Measurements from ENCODE around the gene TCF3.

Gene TCF3

DNA sequence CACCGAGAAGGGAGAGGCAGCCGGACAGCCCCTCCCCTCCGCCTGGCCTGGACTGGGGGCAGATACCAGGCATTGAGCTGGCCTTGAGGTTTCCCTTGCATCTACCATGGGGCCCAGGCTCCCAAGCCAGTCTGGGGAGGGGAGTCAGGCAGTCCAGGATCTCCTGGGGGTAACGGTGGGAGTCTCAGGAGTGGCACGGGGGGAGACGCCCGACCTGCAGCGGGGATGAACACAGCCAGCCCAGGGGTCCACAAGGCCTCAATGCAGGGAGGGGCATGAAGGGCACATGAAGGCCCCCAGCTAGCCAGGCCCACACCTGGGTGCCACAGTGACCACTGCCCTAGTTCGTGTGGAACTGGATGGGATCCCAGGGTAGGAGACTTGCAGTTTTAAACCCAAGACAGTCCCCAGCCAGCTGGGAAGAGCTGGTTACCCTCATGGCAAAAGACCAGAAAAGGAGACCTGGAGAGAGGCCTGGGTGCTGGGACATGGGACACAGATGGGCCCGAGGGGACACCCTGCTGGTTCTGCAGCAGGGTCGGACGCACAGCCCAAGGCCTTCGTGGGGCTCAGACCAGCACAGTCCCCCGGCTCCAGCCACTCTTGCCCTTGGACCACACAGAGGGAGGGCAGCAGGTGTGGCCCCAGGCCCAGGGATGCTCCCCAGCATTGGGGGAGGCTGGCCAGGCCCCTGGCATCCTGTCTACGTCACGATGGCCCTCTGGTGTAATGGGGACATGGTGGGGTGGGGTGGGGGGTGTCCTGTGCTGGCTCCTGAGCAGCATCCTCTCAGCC lies 42.5 kb downstream of the TCF3 start:
- no peak for DNase-seq (ENCODE audit: low read depth)

GRCh38 chr19:1609103-1609396 lies 43.4 kb downstream of the TCF3 start:
- DNase-seq (ENCODE audit: low read depth), result no peak

- DNase-seq (ENCODE audit: low read depth), result no peak
Measured at GRCh38 chr19:1608359-1609102, 43.9 kb downstream of the TCF3 start.

GRCh38 chr19:1606138-1606651 lies 46.2 kb downstream of the TCF3 start:
- no peak for DNase-seq (ENCODE audit: low read depth)

- DNase-seq (ENCODE audit: low read depth), result peak; percentile 88
Measured at GRCh38 chr19:1605236-1606137, 46.9 kb downstream of the TCF3 start, which contains the start of gene UQCR11. UQCR11 (minus strand) TSS chr19:1605462; CDS start chr19:1605409, 53 bp downstream.

DNA sequence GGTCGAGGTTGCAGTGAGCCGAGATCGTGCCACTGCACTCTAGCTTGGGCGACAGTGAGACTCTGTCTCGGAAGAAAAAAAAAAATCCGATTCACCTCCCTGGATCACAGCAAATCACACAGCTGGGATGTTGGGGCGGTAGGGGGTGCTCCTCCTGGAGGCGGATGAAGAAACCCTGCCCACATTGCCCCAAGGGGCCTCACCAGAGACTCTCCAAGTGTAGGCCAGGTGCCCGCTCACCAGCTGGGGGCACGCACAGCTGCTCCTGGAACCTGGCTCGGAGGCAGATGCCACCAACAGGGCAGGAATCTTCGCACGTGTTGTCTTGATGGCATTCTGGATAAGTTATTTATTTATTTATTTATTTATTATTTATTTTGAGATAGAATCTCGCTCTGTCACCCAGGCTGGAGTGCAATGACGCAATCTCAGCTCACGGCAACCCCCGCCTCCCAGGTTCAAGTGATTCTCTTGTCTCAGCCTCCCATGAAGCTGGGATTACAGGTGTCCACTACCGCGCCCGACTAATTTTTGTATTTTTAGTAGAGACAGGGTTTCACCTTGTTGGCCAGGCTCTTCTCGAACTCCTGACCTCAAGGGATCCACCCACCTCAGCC lies 50.2 kb downstream of the TCF3 start:
- DNase-seq (ENCODE audit: low read depth), result no peak

- DNase-seq (ENCODE audit: low read depth), result no peak
Measured at GRCh38 chr19:1601613-1602064, 50.8 kb downstream of the TCF3 start.

DNA sequence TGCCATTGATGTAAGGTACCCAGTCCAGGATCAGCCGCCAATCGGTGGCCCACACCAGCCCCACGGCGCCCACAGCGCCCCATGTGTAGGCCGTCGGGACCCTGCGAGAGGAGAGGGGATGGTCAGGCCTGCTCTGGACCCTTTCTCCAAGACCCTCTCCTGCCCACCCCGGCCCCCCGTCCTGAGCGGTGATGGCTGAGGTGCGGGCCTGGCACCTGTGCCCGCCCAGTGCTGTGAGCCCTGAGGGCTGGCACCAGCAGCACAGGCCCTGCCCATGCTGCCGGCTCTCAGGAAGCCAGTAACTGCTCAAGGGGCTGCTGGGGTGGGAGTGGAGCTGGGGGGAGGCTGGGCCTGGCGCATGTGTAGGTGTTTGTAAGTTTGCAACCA lies 53.0 kb downstream of the TCF3 start:
- DNase-seq (ENCODE audit: low read depth), result no peak

GRCh38 chr19:1598777-1599459 lies 53.5 kb downstream of the TCF3 start:
- no peak for DNase-seq (ENCODE audit: low read depth)

DNA sequence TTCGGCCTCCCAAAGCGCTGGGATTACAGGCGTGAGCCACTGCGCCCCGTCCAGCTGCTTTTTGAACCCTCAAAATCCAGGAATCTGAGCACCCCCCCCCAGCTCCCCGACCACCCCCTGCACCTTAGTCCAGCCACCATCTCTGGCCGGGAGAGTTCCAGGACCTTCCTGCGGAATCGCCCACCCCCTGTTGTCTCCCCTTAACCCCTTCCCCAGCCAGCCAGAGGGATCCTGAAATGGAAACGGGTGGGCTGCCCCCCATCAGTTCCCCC lies 59.0 kb downstream of the TCF3 start:
- no peak for DNase-seq (ENCODE audit: low read depth)

GRCh38 chr19:1592755-1593500 lies 59.5 kb downstream of the TCF3 start, which contains the start of gene MBD3:
MBD3 (minus strand) TSS chr19:1592865; CDS start chr19:1592631, 234 bp downstream.
- DNase-seq (ENCODE audit: low read depth), result peak; percentile 78

DNA sequence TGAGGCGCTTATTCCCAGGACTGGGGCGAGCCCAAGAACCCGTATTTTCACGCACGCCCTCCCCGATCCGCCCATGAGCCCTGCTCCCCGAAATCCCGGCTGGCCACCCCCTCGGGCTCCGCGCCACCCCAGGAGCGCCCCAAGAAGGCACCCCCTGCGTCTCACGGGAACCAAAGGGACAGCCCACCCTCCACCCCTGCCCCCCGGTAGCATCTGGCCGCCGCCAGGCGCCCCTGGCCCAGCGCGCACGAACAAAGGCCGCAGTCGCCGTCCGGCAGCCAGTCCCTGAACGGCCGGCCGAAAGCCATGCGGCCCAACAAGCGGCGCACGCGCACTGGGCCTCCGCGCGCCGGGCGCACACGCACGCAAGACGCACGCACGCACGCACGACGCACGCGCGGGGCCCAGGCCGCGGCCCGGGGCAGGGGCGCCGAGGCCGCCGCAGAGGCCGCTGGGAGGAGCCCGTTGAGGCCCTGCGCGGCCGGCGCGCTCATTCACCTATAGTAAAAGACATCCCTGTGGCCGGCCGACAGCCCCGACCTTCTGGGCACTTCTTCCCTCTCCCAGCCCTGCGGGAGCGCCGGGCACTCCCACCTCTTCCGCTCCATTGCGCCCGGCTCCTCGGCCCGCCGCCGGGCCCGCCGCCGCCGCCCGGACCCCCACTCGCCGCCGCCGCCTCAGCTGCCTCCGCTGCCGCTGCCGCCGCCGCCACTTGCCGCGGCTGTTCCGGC lies 60.2 kb downstream of the TCF3 start:
- DNase-seq (ENCODE audit: low read depth), result peak; percentile 76

DNA sequence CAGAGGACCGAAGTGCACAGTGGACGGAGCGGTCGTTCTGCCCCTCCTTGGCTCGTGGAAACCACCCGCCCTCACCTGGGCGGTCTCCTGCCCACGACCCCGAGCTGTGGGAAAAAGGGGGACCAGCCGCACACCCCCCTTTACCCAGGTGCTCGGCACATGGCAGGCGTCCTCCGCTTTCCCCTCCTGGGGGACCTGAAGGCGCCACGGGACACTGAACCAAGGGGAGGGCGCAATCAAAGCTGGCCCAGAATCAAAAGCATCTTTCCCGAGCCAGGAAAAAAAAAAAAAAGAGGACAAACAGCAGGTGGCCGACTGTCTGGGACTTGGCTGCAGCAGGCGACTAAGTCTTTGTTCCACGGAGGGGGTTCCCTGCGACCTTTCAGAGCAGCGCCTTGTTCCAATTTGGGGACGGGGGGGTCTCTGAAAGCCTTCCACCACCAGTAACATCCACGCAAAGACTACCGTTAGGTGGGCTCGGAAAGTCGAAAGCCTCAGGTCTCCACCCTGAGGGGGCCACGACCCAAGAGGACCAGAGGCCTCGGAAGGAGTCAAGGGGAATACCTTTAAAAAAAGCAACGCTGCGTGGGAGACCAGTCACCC lies 60.9 kb downstream of the TCF3 start:
- DNase-seq (ENCODE audit: low read depth), result no peak

- no peak for DNase-seq (ENCODE audit: low read depth)
Measured at GRCh38 chr19:1590641-1591397, 61.6 kb downstream of the TCF3 start.

DNA sequence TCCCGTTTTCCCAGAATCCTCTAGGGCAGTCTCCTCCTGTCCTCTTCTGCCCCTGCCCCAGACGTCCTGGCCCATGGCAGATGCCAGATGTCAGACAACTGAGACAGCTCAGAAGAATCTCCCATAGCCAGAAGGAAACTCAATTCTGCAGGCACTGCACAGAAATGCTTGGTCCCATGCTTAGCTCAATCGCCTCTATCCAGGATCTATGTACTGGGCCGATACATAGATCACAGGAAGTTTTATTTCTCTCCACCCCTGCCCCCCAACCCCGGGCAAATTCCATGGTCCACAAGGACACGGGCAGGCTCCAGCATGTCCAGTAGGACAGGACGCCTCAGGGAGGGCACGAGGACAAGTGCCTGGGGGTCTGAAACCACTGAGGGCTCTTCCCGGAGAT lies 64.5 kb downstream of the TCF3 start:
- no peak for DNase-seq (ENCODE audit: low read depth)

- DNase-seq (ENCODE audit: low read depth), result no peak
Measured at GRCh38 chr19:1585243-1585580, 67.2 kb downstream of the TCF3 start.

DNA sequence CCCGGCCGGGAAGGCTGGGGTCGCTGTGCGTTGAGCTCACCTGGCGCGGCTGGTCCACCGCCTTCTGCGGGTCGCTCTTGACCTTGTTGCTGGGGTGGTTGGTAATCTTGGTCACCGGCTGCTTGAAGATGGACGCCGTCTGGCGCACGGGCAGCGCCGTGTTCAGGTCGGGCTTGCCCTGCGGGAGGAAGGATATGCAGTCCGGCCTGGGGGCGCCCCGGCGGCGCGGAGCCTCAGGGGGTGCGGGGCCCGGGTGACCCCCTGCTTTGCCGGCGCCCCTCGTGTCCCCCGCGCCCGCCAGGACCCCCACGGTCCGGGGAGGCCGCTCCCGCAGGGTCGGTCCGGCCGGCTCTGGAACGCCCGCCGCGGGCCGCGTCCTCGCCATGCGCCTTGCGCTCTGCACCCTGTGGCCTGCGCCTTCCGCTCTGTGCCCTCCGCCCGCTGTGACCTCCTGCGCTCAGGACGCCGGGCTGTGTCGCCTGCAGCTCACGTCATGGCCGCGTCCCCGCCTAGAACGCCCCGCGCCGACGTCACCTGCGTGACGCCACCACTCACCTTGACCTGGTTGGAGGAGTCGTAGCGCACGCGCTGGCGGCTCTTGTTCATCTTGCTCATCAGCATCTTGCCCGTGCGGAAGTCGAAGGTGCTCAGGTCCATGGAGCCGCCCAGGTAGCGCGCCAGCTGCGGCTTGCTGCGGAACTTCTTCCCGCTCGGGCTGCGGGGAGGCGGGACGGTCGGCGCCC lies 67.7 kb downstream of the TCF3 start:
- no peak for DNase-seq (ENCODE audit: low read depth)

DNA sequence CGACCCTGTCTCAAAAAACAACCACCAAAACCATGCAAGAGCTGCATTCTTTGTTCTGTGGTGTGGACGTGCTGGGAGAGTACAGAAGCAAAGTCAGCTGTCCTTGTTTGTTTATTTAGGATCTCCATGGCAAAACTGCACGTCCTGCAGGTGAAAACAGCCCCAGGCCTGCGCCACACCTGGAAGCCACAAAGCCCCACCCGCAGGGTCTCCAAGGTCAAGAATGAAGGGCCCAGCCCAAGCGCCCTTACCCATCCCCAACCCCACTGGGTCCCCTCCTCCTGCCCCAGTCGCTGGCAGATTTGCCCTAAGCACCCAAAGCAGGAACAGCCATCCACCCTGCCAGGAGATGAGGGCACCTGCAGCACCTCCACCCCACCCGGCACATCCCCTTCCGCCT lies 70.2 kb downstream of the TCF3 start:
- DNase-seq (ENCODE audit: low read depth), result no peak
